Activated CD8-positive, alpha-beta memory T cell treated with anti-CD3 and anti-CD28 coated beads, Interleukin-2, amount 50 U/mL, for 4 hours (primary cell): ENCODE results near the gene CTNNA3.

Experiments
- DNase-seq: peaks from one replicate; pipeline ENCODE4 v3.0.0-alpha.2; 2020

The CTNNA3 gene

GRCh38 chr10:67306588-67307205 is 389.3 kb downstream of the CTNNA3 start:
- DNase-seq = no peak

- no peak for DNase-seq
These were observed 393.3 kb downstream of the CTNNA3 start for GRCh38 chr10:67302701-67303100.

GRCh38 chr10:67299761-67300160 is 396.2 kb downstream of the CTNNA3 start:
- DNase-seq = no peak

- DNase-seq = no peak
These were observed 398.3 kb downstream of the CTNNA3 start for GRCh38 chr10:67297637-67298181.

- no peak for DNase-seq
These were observed 399.1 kb downstream of the CTNNA3 start for GRCh38 chr10:67296926-67297325.

GRCh38 chr10:67288688-67289410 is 407.1 kb downstream of the CTNNA3 start:
- no peak for DNase-seq

GRCh38 chr10:67284589-67284988 is 411.4 kb downstream of the CTNNA3 start:
- DNase-seq = no peak

GRCh38 chr10:67282871-67283270 is 413.1 kb downstream of the CTNNA3 start:
- no peak for DNase-seq

- DNase-seq = no peak
These were observed 415.6 kb downstream of the CTNNA3 start for GRCh38 chr10:67280405-67280804.

GRCh38 chr10:67277402-67277801 is 418.6 kb downstream of the CTNNA3 start:
- no peak for DNase-seq

GRCh38 chr10:67269828-67270227 is 426.2 kb downstream of the CTNNA3 start:
- DNase-seq = no peak

GRCh38 chr10:67268146-67268545 is 427.8 kb downstream of the CTNNA3 start:
- DNase-seq = no peak

- DNase-seq = no peak
These were observed 433.3 kb downstream of the CTNNA3 start for GRCh38 chr10:67262675-67263074.

- no peak for DNase-seq
These were observed 434.6 kb downstream of the CTNNA3 start for GRCh38 chr10:67261300-67261797.

- no peak for DNase-seq
These were observed 436.6 kb downstream of the CTNNA3 start for GRCh38 chr10:67259319-67259929.

- DNase-seq = no peak
These were observed 438.4 kb downstream of the CTNNA3 start for GRCh38 chr10:67257427-67258144.

- no peak for DNase-seq
These were observed 439.0 kb downstream of the CTNNA3 start for GRCh38 chr10:67257018-67257417.

GRCh38 chr10:67250686-67251085 is 445.3 kb downstream of the CTNNA3 start:
- no peak for DNase-seq

- DNase-seq = no peak
These were observed 449.9 kb downstream of the CTNNA3 start for GRCh38 chr10:67246066-67246555.

- no peak for DNase-seq
These were observed 453.5 kb downstream of the CTNNA3 start for GRCh38 chr10:67242528-67242927.

- no peak for DNase-seq
These were observed 454.5 kb downstream of the CTNNA3 start for GRCh38 chr10:67241451-67241850.

GRCh38 chr10:67239864-67240497 is 456.0 kb downstream of the CTNNA3 start:
- DNase-seq = no peak
